Psoas muscle (tissue), 8 donors: ENCODE results near the gene HTR4. TPM values are rescaled to one million over a fixed set of nuclear protein-coding genes. Genes with fewer than 3 reads are reported as not detected.
A peak's percentile ranks its signal among the peaks of the same experiment; 100 is the strongest.

Experiments used
- ATAC-seq, 4 donors: fragments of 200-7000 bp; cut with Tn5 transposase; one replicate each; pipeline ENCODE4 v1.9.1; 2020; ENCODE audit warnings: moderate library complexity in 3 of 4, mild to moderate bottlenecking in 2 of 4
- DNase-seq, 2 donors: peaks; one replicate each; pipeline ENCODE4 v3.0.0-alpha.2; 2020
- H3K27ac ChIP-seq: fragments of 200-600 bp; one replicate; pipeline ENCODE4 v1.8.0; 2022
- H3K27me3 ChIP-seq, 3 donors: fragments of 200-600 bp in 1 of 3; one replicate each; pipeline versions ENCODE4 v1.6.1 to v1.8.0; 2013 to 2022; ENCODE audit warnings: low read length in 2 of 3, mild to moderate bottlenecking in 2 of 3, moderate library complexity in 1 of 3; ENCODE audit not compliant: insufficient read depth in 3 of 3
- H3K36me3 ChIP-seq, 2 donors: fragments of 200-600 bp in 1 of 2; one replicate each; pipeline versions ENCODE4 v1.6.1 to v1.8.0; 2013 to 2022; ENCODE audit warnings: low read depth in 1 of 2, mild to moderate bottlenecking in 1 of 2, moderate library complexity in 1 of 2; ENCODE audit not compliant: insufficient read depth in 1 of 2
- H3K4me1 ChIP-seq: fragments of 200-600 bp; one replicate; pipeline ENCODE4 v1.8.0; 2022
- H3K4me3 ChIP-seq: fragments of 200-600 bp; one replicate; pipeline ENCODE4 v1.8.0; 2022; ENCODE audit warnings: mild to moderate bottlenecking
- H3K9me3 ChIP-seq: fragments of 200-600 bp; one replicate; pipeline ENCODE4 v1.8.0; 2022
- CTCF ChIP-seq: fragments of 200-600 bp; IDR thresholded peaks from one replicate; pipeline ENCODE4 v1.8.0; 2022; ENCODE audit warnings: antibody characterized with exemption
- WGBS, 3 donors: extraction: QIAGEN DNeasy Blood & Tissue Kit; methylation state at CpG; one replicate each; pipeline versions ENCODE4 v1.1.6 to v1.1.7; 2013; 5-methylcytosine and 5-hydroxymethylcytosine counted together
- intact Hi-C, 2 donors: fragments of 100-400 bp; cut with DNase I; formaldehyde crosslinking; loops; one replicate each; pipeline versions ENCODE4 v1.11.0 to v1.14.2; 2022
- polyA plus RNA-seq, 3 donors: library from polyadenylated mRNA; stranded (reverse); fragments of 200-250 nt; gene quantifications; one replicate each; pipeline ENCODE4 v1.2.3, GENCODE V29; 2013
- total RNA-seq, 4 donors: library from RNA; stranded (reverse); fragmentation: NEBNext Ultra II Directional in 2 of 4; extraction: Animal tissue kit (Norgen Biotek cat#: 25700) in 2 of 4; gene quantifications; one replicate each; pipeline versions ENCODE4 v1.2.1 to v1.2.4, GENCODE V29; 2021 to 2023
- donor health status: healthy with polysubstance abuse.
- donor health status: DM: no; HTN: no; CAD: no; lungs with moderate emphysema.
- donor health status: Bipolar disorder and iron deficiency.
- donor health status: healthy.
- donor health status: DM: yes; HTN: yes; CAD: no.
- donor health status: DM: no; HTN: no; CAD: no.
- donor health status: DM: no; HTN: no; CAD: no.
- donor health status: DM: yes; HTN: yes; CAD: no.

HTR4 gene
- total and polyA plus RNA-seq, 7 donors: 0.01 to 0.46 (median 0.17) TPM; not detected in 3

- TF ChIP-seq CTCF: no peak
- Histone ChIP-seq H3K4me3 (no peak overlapping the region), H3K27ac (no peak overlapping the region), H3K27me3 (no peaks in the 10 kb centered on the region), H3K9me3 (no peaks in the 10 kb centered on the region), H3K36me3 (no peaks in the 10 kb centered on the region), H3K4me1 (no peaks in the 10 kb centered on the region)
- DNase-seq: no peak
- ATAC-seq: no peak
- WGBS, 3 donors: 93 to 96% (median 93%) methylated on average over 3 of the region's 3 CpGs
- intact Hi-C loops: no loop called here
These were observed 170.6 kb downstream of the HTR4 start for GRCh38 chr5:148483750-148484149.

GRCh38 chr5:148482697-148483462 is 171.4 kb downstream of the HTR4 start:
- no peak overlapping the region for H3K4me3 ChIP-seq
- peak; percentile 51 for TF ChIP-seq CTCF
- peaks cover 0 to 3% (median 0%) of the 10 kb centered on the region in 3 donors for H3K27me3 ChIP-seq
- intact Hi-C loops: no loop called here
- DNase-seq (peak; percentile 50 to 61), ATAC-seq (peak in 3 of 4 donors; percentile 63 to 73 (median 67))
- WGBS, 3 donors: 44 to 51% (median 44%) methylated on average over 22 of the region's 22 CpGs
- no peak overlapping the region for H3K27ac ChIP-seq
- H3K4me1 ChIP-seq: no peaks in the 10 kb centered on the region
- no peaks in the 10 kb centered on the region for H3K9me3 ChIP-seq
- H3K36me3 ChIP-seq: no peaks in the 10 kb centered on the region

GRCh38 chr5:148482196-148482595 is 172.1 kb downstream of the HTR4 start:
- no peak for TF ChIP-seq CTCF
- 69 to 74% (median 73%) methylated on average over 7 of the region's 7 CpGs for WGBS, 3 donors
- Histone ChIP-seq H3K9me3 (no peaks in the 10 kb centered on the region), H3K36me3 (no peaks in the 10 kb centered on the region), H3K4me3 (no peak overlapping the region), H3K4me1 (no peaks in the 10 kb centered on the region), H3K27me3 (peaks cover 0 to 4% (median 0%) of the 10 kb centered on the region in 3 donors), H3K27ac (no peak overlapping the region)
- ATAC-seq (no peak), DNase-seq (no peak)
- intact Hi-C loops: no loop called here

GRCh38 chr5:148477429-148477828 is 176.9 kb downstream of the HTR4 start:
- no peak overlapping the region for H3K27ac ChIP-seq
- WGBS, 3 donors: 77 to 79% (median 78%) methylated on average over 3 of the region's 3 CpGs
- ATAC-seq: no peak
- no peak for TF ChIP-seq CTCF
- no peaks in the 10 kb centered on the region for H3K4me1 ChIP-seq
- no peaks in the 10 kb centered on the region for H3K9me3 ChIP-seq
- H3K36me3 ChIP-seq: no peaks in the 10 kb centered on the region
- no peak overlapping the region for H3K4me3 ChIP-seq
- intact Hi-C loops: no loop called here
- DNase-seq: no peak
- H3K27me3 ChIP-seq: peaks cover 0 to 16% (median 0%) of the 10 kb centered on the region in 3 donors

- H3K9me3 ChIP-seq: no peaks in the 10 kb centered on the region
These were observed 178.0 kb downstream of the HTR4 start for GRCh38 chr5:148476302-148476701.

More at GRCh38 chr5:148476302-148476701, 178.0 kb downstream of the HTR4 start:
- WGBS, 3 donors: 90 to 94% (median 91%) methylated on average over 3 of the region's 3 CpGs
- Histone ChIP-seq H3K36me3 (no peaks in the 10 kb centered on the region), H3K27ac (no peak overlapping the region), H3K27me3 (peaks cover 0 to 16% (median 0%) of the 10 kb centered on the region in 3 donors), H3K4me3 (no peak overlapping the region), H3K4me1 (no peaks in the 10 kb centered on the region)
- intact Hi-C loops: no loop called here
- no peak for TF ChIP-seq CTCF
- ATAC-seq (no peak), DNase-seq (no peak)
